ENCODE data around the gene CPA4. TPM values are rescaled to one million over a fixed set of nuclear protein-coding genes. Genes with fewer than 3 reads are reported as not detected.
"Not testable (repeated sequence)": the region's sequence is repeated elsewhere in the genome, so short reads cannot be mapped to it uniquely, and the experiment has no call there.

Gene CPA4
- total RNA-seq = 10 to 100 TPM in 1 of 2 donors, 1 to 10 TPM in 1; 9.6 to 10.2 TPM

GRCh38 chr7:130292682-130293257 lies at the start of gene CPA4:
Gene CPA4 (plus strand): TSS chr7:130293161. CDS start chr7:130293181, 20 bp downstream.
- no peaks in the 10 kb centered on the region for H3K9me3 ChIP-seq
- TF ChIP-seq POLR2A (IDR thresholded peaks at IDR 0.05) (no peak), CTCF (IDR thresholded peaks at IDR 0.05) (no peak)
- DNase-seq = peak in 2 of 4 donors; percentile 35 to 52
- peak within 1 kb of the TSS; percentile 63 to 89 (median 77) for H3K27ac ChIP-seq
- H3K36me3 ChIP-seq (replicated peaks in 1 of 2; ENCODE audit: insufficient read depth in 1 of 2, low read depth in 2 of 2) = no peaks in the 10 kb centered on the region
- no peak within 1 kb of the TSS for H3K4me3 ChIP-seq
- no peaks in the 10 kb centered on the region for H3K27me3 ChIP-seq
- no peak for ATAC-seq
- WGBS, 2 donors = 52 to 55% methylated on average over 1 of the region's 1 CpG
- intact Hi-C loops (cut with DNase I) = loop anchor here (10.0 kb wide), 1 partner anchor 52 kb away; the partner anchor contains the start of gene CPA5
- peaks cover 26% of the 10 kb centered on the region for H3K4me1 ChIP-seq

- DNase-seq, ATAC-seq, H3K27me3 ChIP-seq: not testable (repeated sequence)
Observed at GRCh38 chr7:130243486-130243885, 49.5 kb upstream of the CPA4 start.

GRCh38 chr7:130246491-130246890 lies 46.5 kb upstream of the CPA4 start:
- H3K27me3 ChIP-seq; ATAC-seq; DNase-seq; H3K4me1 ChIP-seq; H3K27ac ChIP-seq; H3K9me3 ChIP-seq; H3K36me3 ChIP-seq (replicated peaks in 1 of 2; ENCODE audit: insufficient read depth in 1 of 2, low read depth in 2 of 2); H3K4me3 ChIP-seq; intact Hi-C loops (cut with DNase I): not testable (repeated sequence)
- whole genome bisulfite sequencing, 2 donors = 91 to 96% methylated on average over 1 of the region's 1 CpG

More at GRCh38 chr7:130243486-130243885, 49.5 kb upstream of the CPA4 start:
- intact Hi-C loops (cut with DNase I); H3K36me3 ChIP-seq (replicated peaks in 1 of 2; ENCODE audit: insufficient read depth in 1 of 2, low read depth in 2 of 2); H3K27ac ChIP-seq; H3K4me3 ChIP-seq; H3K4me1 ChIP-seq; H3K9me3 ChIP-seq: not testable (repeated sequence)
- 28 to 29% methylated on average over 1 of the region's 1 CpG for WGBS, 2 donors

- H3K4me3 ChIP-seq; H3K27me3 ChIP-seq; H3K27ac ChIP-seq; H3K36me3 ChIP-seq (replicated peaks in 1 of 2; ENCODE audit: insufficient read depth in 1 of 2, low read depth in 2 of 2); intact Hi-C loops (cut with DNase I); ATAC-seq; DNase-seq; H3K4me1 ChIP-seq; H3K9me3 ChIP-seq: not testable (repeated sequence)
- WGBS, 2 donors = 93% methylated on average over 5 of the region's 5 CpGs
Observed at GRCh38 chr7:130248842-130249241, 44.1 kb upstream of the CPA4 start.

- intact Hi-C loops (cut with DNase I); H3K4me3 ChIP-seq; DNase-seq; H3K4me1 ChIP-seq; H3K36me3 ChIP-seq (replicated peaks in 1 of 2; ENCODE audit: insufficient read depth in 1 of 2, low read depth in 2 of 2); ATAC-seq; H3K27me3 ChIP-seq; H3K27ac ChIP-seq; H3K9me3 ChIP-seq: not testable (repeated sequence)
- WGBS, 2 donors = 94 to 96% methylated on average over 3 of the region's 3 CpGs
Observed at GRCh38 chr7:130249626-130250025, 43.3 kb upstream of the CPA4 start.

GRCh38 chr7:130254555-130254954 lies 38.4 kb upstream of the CPA4 start:
- H3K27ac ChIP-seq = peak overlapping the region in 1 of 4 donors; percentile 37
- intact Hi-C loops (cut with DNase I) = no loop called here
- no peaks in the 10 kb centered on the region for H3K36me3 ChIP-seq (replicated peaks in 1 of 2; ENCODE audit: insufficient read depth in 1 of 2, low read depth in 2 of 2)
- no peaks in the 10 kb centered on the region for H3K27me3 ChIP-seq
- H3K9me3 ChIP-seq = peaks cover 0 to 17% (median 0%) of the 10 kb centered on the region in 3 donors
- 47 to 52% methylated on average over 3 to 6 of the region's 6 CpGs for WGBS, 2 donors
- ATAC-seq (peak; percentile 47), DNase-seq (peak; percentile 68 to 86 (median 84))
- H3K4me1 ChIP-seq = peaks cover 6% of the 10 kb centered on the region
- TF ChIP-seq CTCF (IDR thresholded peaks at IDR 0.05) (no peak), POLR2A (IDR thresholded peaks at IDR 0.05) (no peak)
- no peak overlapping the region for H3K4me3 ChIP-seq

- Histone ChIP-seq H3K4me3 (no peak overlapping the region), H3K36me3 (replicated peaks in 1 of 2; ENCODE audit: insufficient read depth in 1 of 2, low read depth in 2 of 2) (no peaks in the 10 kb centered on the region), H3K9me3 (peaks cover 0 to 23% (median 0%) of the 10 kb centered on the region in 3 donors), H3K27ac (no peak overlapping the region), H3K27me3 (no peaks in the 10 kb centered on the region), H3K4me1 (peaks cover 6% of the 10 kb centered on the region)
- intact Hi-C loops (cut with DNase I) = no loop called here
- ATAC-seq (no peak), DNase-seq (no peak)
- 70 to 83% methylated on average over 2 of the region's 2 CpGs for WGBS, 2 donors
- TF ChIP-seq CTCF (IDR thresholded peaks at IDR 0.05) = no peak
- TF ChIP-seq POLR2A (IDR thresholded peaks at IDR 0.05) = no peak
Observed at GRCh38 chr7:130256704-130257103, 36.3 kb upstream of the CPA4 start.
